Fibroblast of lung (primary cell): Measurements from ENCODE around the gene OR14I1.

Source experiments
- EZH2 ChIP-seq: IDR thresholded peaks from 2 replicates; pipeline ENCODE4 v1.5.1; 2012; ENCODE audit warnings: low read length, control low read depth, mild to moderate bottlenecking; ENCODE audit errors: missing control alignments
- TF ChIP-seq, protein P1 (sequence below), 2 donors: IDR thresholded peaks in 1 of 2; conservative IDR thresholded peaks in 1 of 2; 1 replicate in 1 of 2; 2 replicates in 1 of 2; pipeline ENCODE4 v1.5.1; 2011 to 2012; ENCODE audit warnings: low read length in 2 of 2, control low read depth in 1 of 2, inconsistent platforms in 1 of 2, low read depth in 1 of 2, mild to moderate bottlenecking in 1 of 2

DNA sequence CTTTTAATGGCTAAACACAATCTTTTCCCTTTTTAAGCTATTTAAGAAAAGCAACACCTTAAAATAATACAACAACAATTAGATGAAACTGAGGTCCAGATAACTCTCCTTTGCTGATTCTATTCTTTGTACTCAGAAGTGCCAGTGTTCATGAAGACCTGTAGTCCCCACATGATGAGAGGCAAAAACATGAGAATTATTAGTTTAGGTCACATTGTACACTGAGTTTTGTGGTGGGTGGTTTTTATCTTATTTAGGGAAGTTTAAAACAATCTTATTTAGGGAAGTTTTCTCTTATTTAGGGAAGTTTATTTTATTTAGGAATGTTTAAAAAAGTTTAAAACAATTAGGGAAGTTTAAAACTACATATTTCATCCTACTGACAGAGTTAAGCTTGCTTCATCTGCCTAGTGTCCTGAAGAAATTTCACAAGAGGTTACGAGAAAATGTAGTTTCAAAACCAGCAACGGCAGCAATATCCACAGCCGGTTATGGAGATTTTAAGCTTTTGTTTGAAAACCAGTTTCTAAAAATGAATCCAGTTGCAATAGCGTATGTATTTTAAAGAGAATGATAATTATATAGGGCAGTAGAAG, 7.8 kb upstream of the OR14I1 start:
- TF ChIP-seq, protein P1, sequence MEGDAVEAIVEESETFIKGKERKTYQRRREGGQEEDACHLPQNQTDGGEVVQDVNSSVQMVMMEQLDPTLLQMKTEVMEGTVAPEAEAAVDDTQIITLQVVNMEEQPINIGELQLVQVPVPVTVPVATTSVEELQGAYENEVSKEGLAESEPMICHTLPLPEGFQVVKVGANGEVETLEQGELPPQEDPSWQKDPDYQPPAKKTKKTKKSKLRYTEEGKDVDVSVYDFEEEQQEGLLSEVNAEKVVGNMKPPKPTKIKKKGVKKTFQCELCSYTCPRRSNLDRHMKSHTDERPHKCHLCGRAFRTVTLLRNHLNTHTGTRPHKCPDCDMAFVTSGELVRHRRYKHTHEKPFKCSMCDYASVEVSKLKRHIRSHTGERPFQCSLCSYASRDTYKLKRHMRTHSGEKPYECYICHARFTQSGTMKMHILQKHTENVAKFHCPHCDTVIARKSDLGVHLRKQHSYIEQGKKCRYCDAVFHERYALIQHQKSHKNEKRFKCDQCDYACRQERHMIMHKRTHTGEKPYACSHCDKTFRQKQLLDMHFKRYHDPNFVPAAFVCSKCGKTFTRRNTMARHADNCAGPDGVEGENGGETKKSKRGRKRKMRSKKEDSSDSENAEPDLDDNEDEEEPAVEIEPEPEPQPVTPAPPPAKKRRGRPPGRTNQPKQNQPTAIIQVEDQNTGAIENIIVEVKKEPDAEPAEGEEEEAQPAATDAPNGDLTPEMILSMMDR (conservative IDR thresholded peaks at IDR 0.05 in 1 of 2, IDR thresholded peaks at IDR 0.05 in 1 of 2; ENCODE audit: low read depth in 1 of 2, low read length in 2 of 2): no peak
- TF ChIP-seq EZH2: no peak
